COR-L47 (cell line): ENCODE results near the gene LYG2.
"Not testable (repeated sequence)": the region's sequence is repeated elsewhere in the genome, so short reads cannot be mapped to it uniquely, and the experiment has no call there.

Experiments used
- DNase-seq: peaks from one replicate; lab custom pipeline; 2025; lab: John Stamatoyannopoulos, UW

LYG2 gene

GRCh38 chr2:99255491-99256318, at the start of gene LYG2:
TSS of gene LYG2 (minus strand) at chr2:99255666. CDS start at chr2:99254260, 1,406 bp downstream.
- DNase-seq, result no peak

GRCh38 chr2:99301097-99301496, 45.6 kb upstream of the LYG2 start, which contains the start of gene LYG1:
TSS of gene LYG1 (minus strand) at chr2:99301197. CDS start at chr2:99295670, 5,527 bp downstream.
- DNase-seq, result not testable (repeated sequence)

- no peak for DNase-seq
Observed at GRCh38 chr2:99299580-99299979, 44.1 kb upstream of the LYG2 start.

GRCh38 chr2:99297994-99298393, 42.5 kb upstream of the LYG2 start:
- DNase-seq, result no peak

- no peak for DNase-seq
Observed at GRCh38 chr2:99285526-99285925, 30.1 kb upstream of the LYG2 start.

- no peak for DNase-seq
Observed at GRCh38 chr2:99279969-99280695, 24.7 kb upstream of the LYG2 start.

GRCh38 chr2:99278793-99279291, 23.4 kb upstream of the LYG2 start:
- no peak for DNase-seq

- DNase-seq, result not testable (repeated sequence)
Observed at GRCh38 chr2:99278195-99278765, 22.8 kb upstream of the LYG2 start.

GRCh38 chr2:99275882-99276281, 20.4 kb upstream of the LYG2 start:
- DNase-seq, result no peak

- DNase-seq, result no peak
Observed at GRCh38 chr2:99261242-99261641, 5.8 kb upstream of the LYG2 start.

GRCh38 chr2:99260184-99260583, 4.7 kb upstream of the LYG2 start:
- DNase-seq, result no peak

GRCh38 chr2:99259465-99259864, 4.0 kb upstream of the LYG2 start:
- DNase-seq, result no peak

GRCh38 chr2:99256677-99257076, 1.2 kb upstream of the LYG2 start:
- no peak for DNase-seq

GRCh38 chr2:99249951-99250350, 5.5 kb downstream of the LYG2 start:
- DNase-seq, result no peak

- no peak for DNase-seq
Observed at GRCh38 chr2:99242151-99242550, 13.3 kb downstream of the LYG2 start.

- no peak for DNase-seq
Observed at GRCh38 chr2:99240431-99240830, 15.0 kb downstream of the LYG2 start.

- no peak for DNase-seq
Observed at GRCh38 chr2:99238599-99238998, 16.9 kb downstream of the LYG2 start.

GRCh38 chr2:99233177-99233576, 22.3 kb downstream of the LYG2 start:
- DNase-seq, result not testable (repeated sequence)

GRCh38 chr2:99217929-99218501, 37.5 kb downstream of the LYG2 start:
- DNase-seq, result no peak

- no peak for DNase-seq
Observed at GRCh38 chr2:99216096-99216495, 39.4 kb downstream of the LYG2 start.

GRCh38 chr2:99205491-99205890, 50.0 kb downstream of the LYG2 start:
- no peak for DNase-seq

GRCh38 chr2:99201959-99202678, 53.3 kb downstream of the LYG2 start:
- DNase-seq, result no peak
